Glomerular visceral epithelial cell (primary cell): ENCODE measurements around the gene C1QL1.

Experiments used
- DNase-seq: peaks from one replicate; pipeline ENCODE4 v3.0.0-alpha.2; 2016; ENCODE audit errors: extremely low spot score

C1QL1 gene

DNA sequence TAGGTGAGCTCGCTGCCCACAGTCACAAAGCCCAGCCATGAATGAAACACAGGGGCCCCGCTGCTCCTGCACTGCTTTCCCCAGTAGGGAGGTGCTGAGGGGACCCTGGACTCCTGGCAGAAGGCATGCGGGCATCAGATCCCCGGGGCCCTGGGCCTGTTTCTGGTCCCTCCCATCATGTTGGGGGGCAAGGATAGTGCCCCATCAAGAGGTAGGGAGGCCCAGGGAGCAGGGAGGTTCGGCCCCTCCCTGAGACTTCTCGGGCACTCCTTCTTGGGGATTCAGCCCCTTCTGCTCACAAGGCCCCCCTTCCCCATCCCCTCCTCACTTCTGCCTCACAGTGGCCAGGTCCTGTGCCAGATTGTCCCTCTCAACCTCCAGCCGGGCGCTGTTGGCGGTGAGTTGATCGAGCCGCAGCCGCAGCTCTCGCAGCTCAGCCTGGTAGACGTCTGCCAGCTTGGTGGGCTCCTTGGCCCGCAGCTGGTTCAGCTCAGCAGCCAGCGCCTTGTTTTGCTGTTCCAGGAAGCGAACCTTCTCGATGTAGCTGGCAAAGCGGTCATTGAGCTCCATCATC lies 53.3 kb downstream of the C1QL1 start:
- DNase-seq = no peak

DNA sequence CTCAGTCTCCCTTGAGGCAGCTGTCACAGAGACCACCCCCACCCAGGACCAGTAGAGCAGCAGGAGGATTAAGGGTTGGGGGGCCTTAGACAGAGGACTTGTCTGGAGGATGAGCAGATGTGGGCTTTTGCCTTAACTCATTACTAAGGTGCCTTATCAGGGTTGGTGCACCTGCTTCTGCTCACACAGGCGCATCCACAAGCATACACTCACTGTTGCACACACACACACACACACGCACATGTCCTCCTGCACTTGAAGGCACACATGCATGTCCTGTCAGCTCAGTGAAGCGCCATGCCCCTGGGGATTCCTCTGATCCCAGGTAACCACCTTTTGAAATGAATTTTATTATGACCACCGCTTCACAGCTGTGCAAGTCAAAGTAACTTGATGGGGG lies 54.0 kb downstream of the C1QL1 start:
- no peak for DNase-seq

DNA sequence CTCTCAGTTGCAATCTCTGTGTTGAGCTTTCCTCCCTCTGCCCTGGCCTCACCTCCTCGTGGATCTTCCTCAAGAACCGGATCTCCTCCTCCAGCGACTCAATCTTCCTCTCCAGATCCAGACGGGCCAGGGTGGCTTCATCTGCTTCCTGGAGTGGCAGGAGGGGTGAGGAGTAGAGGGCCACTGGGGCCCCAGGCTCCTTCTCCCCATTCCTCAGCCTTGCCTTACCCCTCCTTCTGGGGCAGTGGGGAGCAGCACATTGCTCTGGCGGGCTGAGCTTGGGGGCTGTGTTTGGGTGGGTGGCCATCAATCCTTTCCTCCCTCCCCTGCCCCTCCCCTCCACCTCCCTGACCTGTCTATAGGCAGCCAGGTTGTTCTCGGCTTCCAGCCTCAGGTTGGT lies 54.4 kb downstream of the C1QL1 start:
- no peak for DNase-seq

DNA sequence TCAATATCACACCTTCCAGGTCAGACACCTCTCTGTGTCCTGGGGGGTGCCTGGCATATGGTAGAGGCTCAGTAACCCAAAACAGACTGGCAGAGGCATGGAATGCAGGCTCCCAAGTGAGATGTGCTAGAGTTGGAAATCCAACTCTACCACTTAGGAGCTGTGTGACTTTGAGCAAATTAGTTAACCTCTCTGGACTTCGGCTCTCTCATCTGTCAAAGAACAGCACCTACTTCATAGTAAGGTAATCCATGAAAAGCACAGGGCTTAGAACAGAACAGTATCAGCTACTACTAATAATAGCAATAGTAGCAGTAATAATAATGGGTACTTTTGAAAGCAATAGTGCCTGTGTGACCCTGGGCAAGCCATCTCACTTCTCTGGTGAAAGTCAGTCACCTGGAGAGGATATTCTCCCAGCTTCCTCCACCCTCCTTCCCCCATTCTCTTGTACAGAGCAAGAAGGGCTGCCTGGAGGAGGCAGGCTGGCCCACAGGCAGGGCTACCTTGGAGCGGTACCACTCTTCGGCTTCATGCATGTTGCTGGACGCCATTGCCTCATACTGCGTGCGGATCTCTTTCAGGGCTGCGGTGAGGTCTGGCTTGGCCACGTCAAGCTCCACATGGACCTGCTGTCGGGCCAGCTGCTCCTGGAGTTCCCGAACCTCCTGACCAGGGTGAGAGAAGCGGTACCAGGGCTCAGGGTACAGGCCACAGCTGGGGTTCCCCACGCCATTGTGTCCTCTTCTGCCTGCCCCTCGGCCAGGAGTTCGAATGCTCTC lies 55.1 kb downstream of the C1QL1 start:
- DNase-seq = no peak

DNA sequence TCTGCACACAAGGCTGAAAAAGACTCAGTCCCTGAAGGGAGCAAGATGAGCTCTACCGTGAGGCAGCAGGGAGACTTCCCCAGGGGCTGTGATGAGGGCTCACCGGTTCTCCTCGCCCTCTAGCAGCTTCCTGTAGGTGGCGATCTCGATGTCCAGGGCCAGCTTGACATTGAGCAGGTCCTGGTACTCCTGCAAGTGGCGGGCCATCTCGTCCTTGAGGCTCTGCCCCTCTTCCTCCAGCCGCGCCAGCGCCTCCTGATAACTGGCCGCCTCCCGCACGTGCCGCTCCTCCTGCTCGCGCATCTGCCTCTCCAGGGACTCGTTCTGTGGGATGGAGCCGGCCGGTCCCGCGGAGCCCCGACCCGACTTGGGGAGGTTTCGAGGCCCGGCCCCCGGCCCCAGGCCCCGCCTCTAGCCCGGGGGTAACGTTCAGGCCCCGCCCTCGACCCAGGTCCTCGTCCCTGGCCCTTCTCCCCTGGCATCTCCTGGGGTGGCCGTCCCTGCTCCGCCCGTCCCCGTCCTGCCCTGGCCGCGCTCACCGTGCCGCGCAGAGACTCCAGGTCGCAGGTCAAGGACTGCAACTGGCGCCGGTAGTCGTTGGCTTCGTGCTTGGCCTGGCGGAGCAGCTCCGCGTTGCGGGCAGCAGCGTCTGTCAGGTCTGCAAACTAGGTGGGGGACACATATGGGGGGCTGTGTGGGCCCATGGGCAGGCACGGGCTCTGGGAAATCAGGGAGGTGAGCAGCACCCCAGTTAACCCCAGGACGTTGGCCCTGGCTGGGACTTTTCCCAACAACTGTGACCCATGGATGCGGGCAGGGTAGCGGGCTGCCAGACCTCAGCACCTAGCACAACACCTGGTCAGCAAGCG lies 56.7 kb downstream of the C1QL1 start:
- peak; percentile 47 for DNase-seq

DNA sequence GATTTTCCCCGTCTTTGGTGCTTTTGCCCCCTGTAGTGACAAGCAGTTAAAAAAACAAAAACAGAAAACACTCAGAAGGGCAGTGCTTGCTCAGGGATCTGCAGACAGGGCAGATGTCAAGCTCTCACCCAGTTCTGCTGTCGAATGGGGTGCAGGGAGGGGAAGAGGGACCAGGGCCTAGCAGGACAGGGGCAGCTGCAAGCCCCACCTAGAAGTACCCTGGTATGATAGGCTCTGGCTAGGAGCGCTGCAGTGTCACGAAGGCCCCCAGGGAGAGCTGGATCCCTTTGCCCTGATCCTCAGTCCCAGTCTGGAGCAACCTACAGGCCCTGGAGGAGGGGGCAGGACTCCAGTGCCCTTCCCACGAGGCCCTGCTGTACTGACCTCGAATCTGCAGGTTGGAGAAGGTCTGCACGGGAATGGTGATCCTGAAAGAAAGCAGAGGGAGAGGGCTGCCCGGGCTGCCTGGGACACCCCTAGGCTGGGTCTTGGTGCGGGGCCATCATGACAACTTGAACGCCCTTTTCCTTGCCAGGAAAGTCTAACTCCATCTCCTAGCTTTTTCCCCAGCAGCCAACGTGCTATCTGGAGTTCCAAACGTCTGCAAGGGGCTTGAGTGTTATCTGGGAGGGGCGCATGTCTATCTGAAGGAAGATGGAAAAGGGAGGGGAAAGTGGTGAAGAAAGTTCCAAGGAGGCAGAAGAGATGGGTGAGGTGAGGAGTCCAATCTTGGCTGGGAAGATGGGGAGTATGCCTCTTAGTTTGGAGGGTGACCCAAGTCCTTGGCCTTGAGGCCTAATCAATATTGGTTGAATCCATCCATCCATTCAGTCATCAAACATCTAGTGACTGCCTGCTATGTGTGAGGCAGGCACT lies 57.6 kb downstream of the C1QL1 start:
- DNase-seq = no peak
